TTC549 (cell line): ENCODE results near the gene RAPSN.

Source experiments
- FAIRE-seq: peaks from 2 replicates; lab custom pipeline; 2012; peaks lifted over from hg19 to GRCh38; lab: Jason Lieb, UNC

The RAPSN gene

GRCh38 chr11:47448566-47449427, at the start of gene RAPSN:
TSS of gene RAPSN (minus strand) at chr11:47449136. CDS start at chr11:47448964, 172 bp downstream.
- FAIRE-seq = no peak

DNA sequence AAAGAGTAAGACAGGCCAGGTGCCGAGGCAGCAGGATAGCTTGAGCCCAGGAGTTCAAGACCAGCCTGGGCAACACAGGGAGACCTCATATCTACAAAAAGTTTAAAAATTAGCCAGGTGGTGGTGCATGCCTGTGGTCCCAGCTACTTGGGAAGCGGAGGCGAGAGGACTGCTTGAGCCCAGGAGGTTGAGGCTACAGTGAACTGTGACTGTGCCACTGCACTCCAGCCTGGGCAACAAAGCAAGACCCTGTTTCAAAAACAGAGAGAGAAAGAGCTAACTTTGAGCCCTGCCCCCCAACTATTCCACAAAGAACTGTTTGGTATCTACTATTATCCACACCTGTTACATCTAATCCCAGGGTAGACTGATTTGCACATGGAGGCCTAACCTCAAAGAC, 49.2 kb upstream of the RAPSN start:
- no peak for FAIRE-seq

- no peak for FAIRE-seq
Measured at GRCh38 chr11:47496808-47497207, 47.9 kb upstream of the RAPSN start.

GRCh38 chr11:47495856-47496217, 46.9 kb upstream of the RAPSN start:
- FAIRE-seq = no peak

DNA sequence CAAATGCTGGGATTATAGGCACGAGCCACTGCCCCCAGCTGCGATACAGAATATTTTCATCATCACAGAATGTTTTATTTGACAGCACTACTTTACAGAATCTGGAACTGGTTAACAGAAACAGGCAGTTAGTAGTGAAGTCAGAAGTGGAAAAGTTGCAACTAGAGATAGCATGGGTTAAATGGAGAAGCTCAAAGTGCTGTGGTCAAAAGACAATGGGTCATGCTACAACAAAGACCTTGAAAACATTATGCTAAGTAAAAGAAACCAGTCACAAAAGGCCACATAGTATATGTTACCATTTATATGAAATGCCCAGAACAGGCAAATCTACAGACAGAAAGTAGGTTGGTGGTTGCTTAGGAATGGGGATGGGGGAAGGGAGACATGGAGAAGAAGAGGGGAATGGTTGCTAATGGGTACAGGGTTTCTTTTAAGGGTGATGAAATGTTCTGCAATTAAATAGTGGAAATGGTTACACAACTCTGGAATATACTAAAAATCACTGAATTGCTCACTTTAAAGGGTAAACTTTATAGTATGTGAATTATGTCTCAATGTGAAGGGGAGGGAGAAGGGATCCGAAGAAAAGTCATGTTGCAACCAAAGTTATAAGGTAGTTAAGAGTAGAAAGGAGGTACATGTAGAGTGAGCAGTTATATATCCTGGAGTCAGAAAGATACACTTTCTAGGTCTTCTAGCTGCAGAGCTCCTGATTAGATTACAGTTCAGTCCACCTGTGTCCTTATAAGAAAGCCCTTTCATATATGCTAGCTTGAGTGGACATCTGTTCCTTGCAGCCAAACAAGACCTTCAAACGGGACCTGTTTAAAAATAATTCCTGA, 46.3 kb upstream of the RAPSN start:
- FAIRE-seq = no peak

DNA sequence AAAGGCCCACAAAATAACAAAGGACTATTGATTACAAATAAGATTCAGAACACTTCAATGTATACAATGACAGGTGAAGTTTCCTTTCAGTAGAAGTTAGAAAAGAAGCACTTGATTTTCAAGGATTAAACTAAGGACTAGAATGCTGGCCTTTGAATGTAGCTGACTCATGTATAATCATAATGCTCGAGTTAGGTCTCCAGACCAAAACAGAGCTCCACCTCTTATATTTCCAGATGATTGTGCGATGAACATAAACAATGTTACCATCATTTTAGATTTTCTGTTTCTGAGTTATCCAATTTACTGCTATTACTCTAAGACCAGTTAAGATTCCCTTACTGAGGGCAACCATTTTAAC, 40.4 kb upstream of the RAPSN start:
- no peak for FAIRE-seq

GRCh38 chr11:47488674-47489394, 39.9 kb upstream of the RAPSN start:
- no peak for FAIRE-seq

DNA sequence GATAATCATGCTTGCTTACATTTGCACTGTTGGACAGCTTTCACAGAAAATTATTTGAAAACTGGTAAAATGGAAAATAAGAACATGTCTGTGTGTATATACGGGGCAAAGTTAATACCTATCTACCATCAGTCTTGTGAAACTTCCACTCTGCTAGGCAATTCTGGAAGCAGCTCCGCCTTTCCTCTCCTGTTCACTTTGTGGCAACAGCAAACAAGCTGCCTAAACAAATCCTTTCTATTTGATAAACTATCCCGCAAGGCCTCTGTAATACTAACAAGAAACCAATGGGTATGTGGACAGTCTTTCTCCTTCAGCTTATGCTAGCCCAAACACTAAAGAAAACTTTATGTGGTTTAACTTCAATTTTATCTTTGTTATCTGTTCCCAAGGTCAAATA, 39.2 kb upstream of the RAPSN start:
- no peak for FAIRE-seq

- no peak for FAIRE-seq
Measured at GRCh38 chr11:47487421-47487820, 38.5 kb upstream of the RAPSN start.

GRCh38 chr11:47485107-47485506, 36.2 kb upstream of the RAPSN start:
- no peak for FAIRE-seq

DNA sequence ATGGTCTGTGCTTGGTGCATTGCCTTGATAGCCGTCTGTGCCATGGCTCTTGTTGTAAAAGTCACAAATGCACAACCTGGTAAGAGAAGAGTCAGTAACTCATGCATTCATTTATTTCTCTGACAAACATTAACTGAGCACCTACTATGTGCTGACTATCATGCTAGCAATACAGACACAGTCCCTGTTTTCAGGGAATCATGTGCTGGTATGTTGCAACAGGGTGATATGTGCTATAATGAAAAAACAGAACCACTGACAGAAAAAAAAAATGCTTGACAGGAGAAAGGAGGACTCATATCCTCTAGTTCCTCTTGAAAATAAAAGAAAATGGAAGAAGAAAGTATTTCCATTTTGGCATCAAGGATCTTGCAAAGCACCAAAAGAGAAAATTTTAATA, 34.5 kb upstream of the RAPSN start:
- no peak for FAIRE-seq

- FAIRE-seq = no peak
Measured at GRCh38 chr11:47480762-47481161, 31.8 kb upstream of the RAPSN start.

GRCh38 chr11:47478651-47479329, 29.9 kb upstream of the RAPSN start:
- FAIRE-seq = no peak

- FAIRE-seq = no peak
Measured at GRCh38 chr11:47477753-47478152, 28.8 kb upstream of the RAPSN start.

DNA sequence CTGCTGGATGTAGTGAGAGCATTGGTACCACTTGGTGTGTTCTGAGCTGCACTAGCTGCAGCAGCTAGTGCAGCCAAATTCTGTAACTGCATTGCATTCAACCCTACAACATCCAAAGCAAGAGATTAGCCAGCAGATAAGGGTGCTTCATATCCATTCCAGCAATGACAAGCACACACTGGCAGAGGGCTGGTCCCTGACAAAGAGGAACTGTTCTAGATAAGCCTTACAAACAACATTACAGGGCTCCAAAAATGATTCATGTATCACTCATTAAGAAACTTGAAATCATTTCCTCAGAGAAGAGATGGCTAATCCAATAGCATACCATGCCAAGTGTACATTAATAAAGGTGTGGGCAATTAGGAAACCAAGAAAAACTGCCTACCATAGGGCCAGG, 28.4 kb upstream of the RAPSN start:
- no peak for FAIRE-seq

GRCh38 chr11:47470671-47471070, 21.7 kb upstream of the RAPSN start:
- no peak for FAIRE-seq

GRCh38 chr11:47469361-47470179, 20.6 kb upstream of the RAPSN start:
- FAIRE-seq = no peak

GRCh38 chr11:47468598-47469214, 19.8 kb upstream of the RAPSN start:
- no peak for FAIRE-seq

- FAIRE-seq = no peak
Measured at GRCh38 chr11:47467357-47467756, 18.4 kb upstream of the RAPSN start.

DNA sequence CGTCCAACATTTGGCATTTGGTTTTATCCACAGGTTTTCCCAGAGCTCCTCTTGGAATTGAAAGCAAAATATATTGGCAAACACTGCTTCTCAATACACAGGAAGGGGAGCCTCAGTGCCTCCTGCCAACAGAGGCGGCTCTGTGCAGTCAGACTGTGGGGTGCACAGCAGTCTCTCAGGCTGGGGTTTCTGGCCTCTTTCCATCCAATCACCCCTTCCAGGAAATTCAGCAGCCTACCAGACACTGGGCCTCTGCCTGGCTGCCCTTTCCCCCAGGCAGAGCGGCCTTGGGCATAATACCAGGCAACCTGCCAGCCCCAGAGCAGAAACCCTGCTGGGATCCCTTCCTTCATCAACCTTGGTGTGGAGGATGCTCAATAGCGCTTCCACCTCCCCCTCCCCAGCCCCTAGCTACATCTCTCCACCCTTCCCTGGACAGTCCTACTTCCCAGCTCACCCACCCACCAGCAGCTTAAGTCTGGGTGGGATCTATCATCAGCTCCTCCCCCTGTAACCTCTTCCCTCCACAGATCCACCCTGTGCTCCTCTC, 17.8 kb upstream of the RAPSN start:
- FAIRE-seq = no peak

DNA sequence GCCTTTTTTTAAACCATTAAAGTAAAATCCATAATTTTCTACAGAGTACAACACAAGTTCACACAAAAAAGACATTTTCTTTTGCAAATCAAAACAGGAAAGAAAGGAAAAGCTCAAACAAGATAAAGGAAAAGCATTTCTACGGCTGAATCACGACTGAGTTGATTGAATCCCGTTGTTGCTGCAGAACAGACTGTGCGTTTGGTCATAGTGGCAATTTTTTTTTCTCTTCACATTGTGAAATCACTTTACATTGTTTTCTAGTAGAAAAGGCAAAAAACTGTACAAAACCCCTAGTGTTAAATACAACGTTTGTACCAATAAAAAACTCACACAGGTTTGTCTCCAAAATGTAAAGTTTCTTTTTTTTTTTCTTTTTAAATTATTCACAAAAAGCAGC, 17.3 kb upstream of the RAPSN start:
- FAIRE-seq = no peak
